Measurements from ENCODE around the gene ARFIP2.
"Not testable (repeated sequence)": the region's sequence is repeated elsewhere in the genome, so short reads cannot be mapped to it uniquely, and the experiment has no call there.

- TF ChIP-seq EZH2 (IDR thresholded peaks at IDR 0.05; ENCODE audit: low read depth), result not testable (repeated sequence)
- TF ChIP-seq, protein P1, sequence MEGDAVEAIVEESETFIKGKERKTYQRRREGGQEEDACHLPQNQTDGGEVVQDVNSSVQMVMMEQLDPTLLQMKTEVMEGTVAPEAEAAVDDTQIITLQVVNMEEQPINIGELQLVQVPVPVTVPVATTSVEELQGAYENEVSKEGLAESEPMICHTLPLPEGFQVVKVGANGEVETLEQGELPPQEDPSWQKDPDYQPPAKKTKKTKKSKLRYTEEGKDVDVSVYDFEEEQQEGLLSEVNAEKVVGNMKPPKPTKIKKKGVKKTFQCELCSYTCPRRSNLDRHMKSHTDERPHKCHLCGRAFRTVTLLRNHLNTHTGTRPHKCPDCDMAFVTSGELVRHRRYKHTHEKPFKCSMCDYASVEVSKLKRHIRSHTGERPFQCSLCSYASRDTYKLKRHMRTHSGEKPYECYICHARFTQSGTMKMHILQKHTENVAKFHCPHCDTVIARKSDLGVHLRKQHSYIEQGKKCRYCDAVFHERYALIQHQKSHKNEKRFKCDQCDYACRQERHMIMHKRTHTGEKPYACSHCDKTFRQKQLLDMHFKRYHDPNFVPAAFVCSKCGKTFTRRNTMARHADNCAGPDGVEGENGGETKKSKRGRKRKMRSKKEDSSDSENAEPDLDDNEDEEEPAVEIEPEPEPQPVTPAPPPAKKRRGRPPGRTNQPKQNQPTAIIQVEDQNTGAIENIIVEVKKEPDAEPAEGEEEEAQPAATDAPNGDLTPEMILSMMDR (conservative IDR thresholded peaks at IDR 0.05), result not testable (repeated sequence)
Observed at GRCh38 chr11:6521946-6522345, 40.8 kb upstream of the ARFIP2 start.

Measured in PC-9 (cell line).